ENCODE measurements around the gene CPAMD8.

DNA sequence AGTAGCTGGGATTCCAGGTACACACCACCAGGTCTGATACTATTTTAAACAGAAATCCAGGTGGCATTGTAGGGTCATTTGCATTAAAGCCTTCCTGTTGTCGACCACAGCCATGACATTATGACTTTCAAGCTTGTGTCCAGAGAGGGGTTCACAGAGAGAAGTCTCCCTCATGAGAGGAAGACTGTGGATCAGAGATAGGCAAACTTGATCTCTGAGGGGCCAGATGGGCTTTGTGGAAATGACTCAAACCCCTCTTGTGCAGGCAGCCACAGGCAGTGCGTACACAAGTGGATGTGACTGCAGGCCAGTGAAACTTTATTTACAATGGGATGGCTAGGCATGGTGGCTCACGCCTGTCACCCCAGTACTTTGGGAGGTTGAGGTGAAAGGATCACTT, 165.6 kb downstream of the CPAMD8 start:
- TF ChIP-seq EZH2phosphoT487 (IDR thresholded peaks at IDR 0.05; ENCODE audit: low read depth, severe bottlenecking, unreplicated experiment), result no peak
- TF ChIP-seq, protein P1, sequence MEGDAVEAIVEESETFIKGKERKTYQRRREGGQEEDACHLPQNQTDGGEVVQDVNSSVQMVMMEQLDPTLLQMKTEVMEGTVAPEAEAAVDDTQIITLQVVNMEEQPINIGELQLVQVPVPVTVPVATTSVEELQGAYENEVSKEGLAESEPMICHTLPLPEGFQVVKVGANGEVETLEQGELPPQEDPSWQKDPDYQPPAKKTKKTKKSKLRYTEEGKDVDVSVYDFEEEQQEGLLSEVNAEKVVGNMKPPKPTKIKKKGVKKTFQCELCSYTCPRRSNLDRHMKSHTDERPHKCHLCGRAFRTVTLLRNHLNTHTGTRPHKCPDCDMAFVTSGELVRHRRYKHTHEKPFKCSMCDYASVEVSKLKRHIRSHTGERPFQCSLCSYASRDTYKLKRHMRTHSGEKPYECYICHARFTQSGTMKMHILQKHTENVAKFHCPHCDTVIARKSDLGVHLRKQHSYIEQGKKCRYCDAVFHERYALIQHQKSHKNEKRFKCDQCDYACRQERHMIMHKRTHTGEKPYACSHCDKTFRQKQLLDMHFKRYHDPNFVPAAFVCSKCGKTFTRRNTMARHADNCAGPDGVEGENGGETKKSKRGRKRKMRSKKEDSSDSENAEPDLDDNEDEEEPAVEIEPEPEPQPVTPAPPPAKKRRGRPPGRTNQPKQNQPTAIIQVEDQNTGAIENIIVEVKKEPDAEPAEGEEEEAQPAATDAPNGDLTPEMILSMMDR (IDR thresholded peaks at IDR 0.05; ENCODE audit: poor library complexity), result no peak
